NCI-H146 (cell line): ENCODE data around the gene SCN2A.
A peak's percentile ranks its signal among the peaks of the same experiment; 100 is the strongest.
"Not testable (repeated sequence)": the region's sequence is repeated elsewhere in the genome, so short reads cannot be mapped to it uniquely, and the experiment has no call there.

Experiments used
- DNase-seq: peaks from one replicate; lab custom pipeline; 2025; lab: John Stamatoyannopoulos, UW

The SCN2A gene

GRCh38 chr2:165253178-165253577 is 14.0 kb downstream of the SCN2A start:
- DNase-seq = no peak

GRCh38 chr2:165256618-165257017 is 17.4 kb downstream of the SCN2A start:
- no peak for DNase-seq

- not testable (repeated sequence) for DNase-seq
Observed at GRCh38 chr2:165260347-165260746, 21.1 kb downstream of the SCN2A start.

GRCh38 chr2:165268754-165269153 is 29.5 kb downstream of the SCN2A start:
- no peak for DNase-seq

- no peak for DNase-seq
Observed at GRCh38 chr2:165273176-165273575, 34.0 kb downstream of the SCN2A start.

GRCh38 chr2:165274698-165275097 is 35.5 kb downstream of the SCN2A start:
- no peak for DNase-seq

GRCh38 chr2:165275932-165276331 is 36.7 kb downstream of the SCN2A start:
- no peak for DNase-seq

GRCh38 chr2:165277295-165277694 is 38.1 kb downstream of the SCN2A start:
- DNase-seq = no peak

- no peak for DNase-seq
Observed at GRCh38 chr2:165277860-165278656, 38.8 kb downstream of the SCN2A start.

- DNase-seq = no peak
Observed at GRCh38 chr2:165280356-165280755, 41.1 kb downstream of the SCN2A start.

- DNase-seq = no peak
Observed at GRCh38 chr2:165281387-165281786, 42.2 kb downstream of the SCN2A start.

- DNase-seq = no peak
Observed at GRCh38 chr2:165283342-165283741, 44.1 kb downstream of the SCN2A start.

GRCh38 chr2:165287094-165287778 is 48.0 kb downstream of the SCN2A start:
- DNase-seq = no peak

GRCh38 chr2:165289069-165289468 is 49.9 kb downstream of the SCN2A start:
- DNase-seq = no peak

GRCh38 chr2:165293440-165294420 is 54.5 kb downstream of the SCN2A start:
- DNase-seq = peak; percentile 89

GRCh38 chr2:165294912-165295311 is 55.7 kb downstream of the SCN2A start:
- no peak for DNase-seq

- no peak for DNase-seq
Observed at GRCh38 chr2:165295643-165296042, 56.4 kb downstream of the SCN2A start.

GRCh38 chr2:165305391-165306096 is 66.3 kb downstream of the SCN2A start:
- no peak for DNase-seq

- no peak for DNase-seq
Observed at GRCh38 chr2:165307317-165307716, 68.1 kb downstream of the SCN2A start.

GRCh38 chr2:165311949-165312348 is 72.7 kb downstream of the SCN2A start:
- DNase-seq = no peak

GRCh38 chr2:165312999-165313398 is 73.8 kb downstream of the SCN2A start:
- no peak for DNase-seq

GRCh38 chr2:165313509-165313908 is 74.3 kb downstream of the SCN2A start:
- no peak for DNase-seq
